ENCODE measurements around the gene RCBTB2.

GRCh38 chr13:48487968-48488367 lies 44.9 kb downstream of the RCBTB2 start:
- TF ChIP-seq, protein P1, sequence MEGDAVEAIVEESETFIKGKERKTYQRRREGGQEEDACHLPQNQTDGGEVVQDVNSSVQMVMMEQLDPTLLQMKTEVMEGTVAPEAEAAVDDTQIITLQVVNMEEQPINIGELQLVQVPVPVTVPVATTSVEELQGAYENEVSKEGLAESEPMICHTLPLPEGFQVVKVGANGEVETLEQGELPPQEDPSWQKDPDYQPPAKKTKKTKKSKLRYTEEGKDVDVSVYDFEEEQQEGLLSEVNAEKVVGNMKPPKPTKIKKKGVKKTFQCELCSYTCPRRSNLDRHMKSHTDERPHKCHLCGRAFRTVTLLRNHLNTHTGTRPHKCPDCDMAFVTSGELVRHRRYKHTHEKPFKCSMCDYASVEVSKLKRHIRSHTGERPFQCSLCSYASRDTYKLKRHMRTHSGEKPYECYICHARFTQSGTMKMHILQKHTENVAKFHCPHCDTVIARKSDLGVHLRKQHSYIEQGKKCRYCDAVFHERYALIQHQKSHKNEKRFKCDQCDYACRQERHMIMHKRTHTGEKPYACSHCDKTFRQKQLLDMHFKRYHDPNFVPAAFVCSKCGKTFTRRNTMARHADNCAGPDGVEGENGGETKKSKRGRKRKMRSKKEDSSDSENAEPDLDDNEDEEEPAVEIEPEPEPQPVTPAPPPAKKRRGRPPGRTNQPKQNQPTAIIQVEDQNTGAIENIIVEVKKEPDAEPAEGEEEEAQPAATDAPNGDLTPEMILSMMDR (IDR thresholded peaks at IDR 0.05): no peak
- TF ChIP-seq POLR2A (IDR thresholded peaks at IDR 0.05): no peak
